ENCODE data around the gene SLC34A3.

Gene SLC34A3

GRCh38 chr9:137198051-137198901 lies 32.4 kb upstream of the SLC34A3 start:
- no peak for DNase-seq (ENCODE audit: extremely low spot score)
- TF ChIP-seq FOXA1 (IDR thresholded peaks at IDR 0.05) (no peak), HDGF (IDR thresholded peaks at IDR 0.05; ENCODE audit: borderline replicate concordance) (no peak), LEF1 (IDR thresholded peaks at IDR 0.05; ENCODE audit: borderline replicate concordance) (no peak), ARNT (IDR thresholded peaks at IDR 0.05) (no peak), TARDBP (IDR thresholded peaks at IDR 0.05) (no peak), PKNOX1 (IDR thresholded peaks at IDR 0.05) (no peak), SUZ12 (IDR thresholded peaks at IDR 0.05) (no peak), CTBP1 (IDR thresholded peaks at IDR 0.05; ENCODE audit: borderline replicate concordance) (no peak), ELF4 (IDR thresholded peaks at IDR 0.05) (no peak), BHLHE40 (IDR thresholded peaks at IDR 0.05; ENCODE audit: borderline replicate concordance) (no peak), FOXM1 (IDR thresholded peaks at IDR 0.05; ENCODE audit: borderline replicate concordance) (no peak)
- CTCF ChIA-PET, result interaction anchor here (0.8 to 1.1 kb wide), 2 partner anchors 21 to 69 kb away, joined by 3 read pairs; no protein-coding TSS in a partner anchor
- POLR2A ChIA-PET, result interaction anchor here (0.9 to 3.4 kb wide), 5 partner anchors 9 to 60 kb away, joined by 3 to 19 read pairs (median 4); partner anchors contain the start of genes ANAPC2 and SSNA1

- ChIA-PET CTCF (interaction anchor here (0.6 to 0.8 kb wide), 2 partner anchors 10 to 22 kb away, joined by 3 read pairs; no protein-coding TSS in a partner anchor), POLR2A (interaction anchor here (0.9 to 3.4 kb wide), 6 partner anchors 10 to 69 kb away, joined by 3 to 19 read pairs (median 4); partner anchors contain the start of genes ANAPC2 and SSNA1)
- DNase-seq (ENCODE audit: extremely low spot score), result no peak
- TF ChIP-seq FOXK2 (IDR thresholded peaks at IDR 0.05) (no peak), NFRKB (IDR thresholded peaks at IDR 0.05) (no peak), BHLHE40 (IDR thresholded peaks at IDR 0.05; ENCODE audit: borderline replicate concordance) (no peak), LEF1 (IDR thresholded peaks at IDR 0.05; ENCODE audit: borderline replicate concordance) (no peak), TARDBP (IDR thresholded peaks at IDR 0.05) (no peak), CTBP1 (IDR thresholded peaks at IDR 0.05; ENCODE audit: borderline replicate concordance) (no peak), ZNF384 (IDR thresholded peaks at IDR 0.05) (no peak)
These were observed 31.8 kb upstream of the SLC34A3 start for GRCh38 chr9:137198902-137199283.

GRCh38 chr9:137199411-137200121 lies 31.1 kb upstream of the SLC34A3 start:
- no peak for DNase-seq (ENCODE audit: extremely low spot score)
- TF ChIP-seq SP1 (IDR thresholded peaks at IDR 0.05) (no peak), SUZ12 (IDR thresholded peaks at IDR 0.05) (no peak), FOXA1 (IDR thresholded peaks at IDR 0.05) (no peak), HDGF (IDR thresholded peaks at IDR 0.05; ENCODE audit: borderline replicate concordance) (no peak), LEF1 (IDR thresholded peaks at IDR 0.05; ENCODE audit: borderline replicate concordance) (no peak), FOXM1 (IDR thresholded peaks at IDR 0.05; ENCODE audit: borderline replicate concordance) (no peak), ELF4 (IDR thresholded peaks at IDR 0.05) (no peak), TARDBP (IDR thresholded peaks at IDR 0.05) (no peak)
- ChIA-PET CTCF (interaction anchor here (0.6 kb wide), 1 partner anchor 10 kb away, joined by 3 read pairs; no protein-coding TSS in a partner anchor), POLR2A (interaction anchor here (1.1 to 3.4 kb wide), 5 partner anchors 11 to 70 kb away, joined by 3 to 19 read pairs (median 4); partner anchors contain the start of genes ANAPC2 and SSNA1)

- ChIA-PET POLR2A (interaction anchor here (0.9 to 2.0 kb wide), 12 partner anchors 10 to 71 kb away, joined by 3 to 16 read pairs (median 4); partner anchors contain the start of genes ANAPC2, RNF224, SSNA1 and TUBB4B), CTCF (interaction anchor here (0.7 kb wide), 1 partner anchor 36 kb away, joined by 3 read pairs; no protein-coding TSS in a partner anchor)
- peak; percentile 99 for DNase-seq (ENCODE audit: extremely low spot score)
- 0 out of 2 replicates have a peak, but pooled peaks have one; percentile 33 for TF ChIP-seq SP1 (IDR thresholded peaks at IDR 0.05)
- no peak for TF ChIP-seq ARNT (IDR thresholded peaks at IDR 0.05)
- 0 out of 2 replicates have a peak, but pooled peaks have one; percentile 57 for TF ChIP-seq HDGF (IDR thresholded peaks at IDR 0.05; ENCODE audit: borderline replicate concordance)
- TF ChIP-seq L3MBTL2 (conservative IDR thresholded peaks at IDR 0.05), result no peak
- no peak for TF ChIP-seq BHLHE40 (IDR thresholded peaks at IDR 0.05; ENCODE audit: borderline replicate concordance)
- peak; percentile 68 for TF ChIP-seq PKNOX1 (IDR thresholded peaks at IDR 0.05)
- no peak for TF ChIP-seq SUZ12 (IDR thresholded peaks at IDR 0.05)
- no peak for TF ChIP-seq FOXK2 (IDR thresholded peaks at IDR 0.05)
- peak; percentile 87 for TF ChIP-seq ELF4 (IDR thresholded peaks at IDR 0.05)
- TF ChIP-seq CTBP1 (IDR thresholded peaks at IDR 0.05; ENCODE audit: borderline replicate concordance), result no peak
- no peak for TF ChIP-seq NFRKB (IDR thresholded peaks at IDR 0.05)
- no peak for TF ChIP-seq TARDBP (IDR thresholded peaks at IDR 0.05)
- 0 out of 2 replicates have a peak, but pooled peaks have one; percentile 48 for TF ChIP-seq FOXM1 (IDR thresholded peaks at IDR 0.05; ENCODE audit: borderline replicate concordance)
- peak; percentile 50; the same call in 1 of the 2 replicates for TF ChIP-seq LEF1 (IDR thresholded peaks at IDR 0.05; ENCODE audit: borderline replicate concordance)
- TF ChIP-seq ZNF384 (IDR thresholded peaks at IDR 0.05), result no peak
- no peak for TF ChIP-seq FOXA1 (IDR thresholded peaks at IDR 0.05)
These were observed 30.1 kb upstream of the SLC34A3 start, which contains the start of gene TPRN for GRCh38 chr9:137200311-137201204. TPRN (minus strand) TSS chr9:137200741; CDS start chr9:137200711, 30 bp downstream.
